ENCODE results near the gene CEL. TPM values are rescaled to one million over a fixed set of nuclear protein-coding genes. Genes with fewer than 3 reads are reported as not detected.

Gene CEL
- total RNA-seq, 1 donor from 2014 or later = not detected

GRCh38 chr9:133100506-133101355 lies 39.0 kb downstream of the CEL start:
- peaks cover 68 to 80% (median 78%) of the 10 kb centered on the region in 3 donors for H3K36me3 ChIP-seq (ENCODE audit: control insufficient read depth in 3 of 3, insufficient read depth in 3 of 3, low read length in 3 of 3)
- no peak overlapping the region for H3K27ac ChIP-seq (ENCODE audit: low read depth, low read length)
- H3K27me3 ChIP-seq (ENCODE audit: control insufficient read depth in 3 of 3, insufficient read depth in 3 of 3, low read length in 3 of 3) = no peaks in the 10 kb centered on the region
- H3K9me3 ChIP-seq (ENCODE audit: control insufficient read depth in 3 of 3, low read length in 3 of 3) = peaks cover 0 to 3% (median 0%) of the 10 kb centered on the region in 3 donors
- peaks cover 0 to 16% (median 10%) of the 10 kb centered on the region in 3 donors for H3K4me1 ChIP-seq (ENCODE audit: control insufficient read depth in 3 of 3, insufficient read depth in 3 of 3, low read length in 3 of 3)
- no peak overlapping the region for H3K4me3 ChIP-seq (ENCODE audit: low read length in 3 of 3)
- H3K9ac ChIP-seq (ENCODE audit: low read depth in 1 of 3, low read length in 3 of 3) = peak overlapping the region in 1 of 3 donors; percentile 25

DNA sequence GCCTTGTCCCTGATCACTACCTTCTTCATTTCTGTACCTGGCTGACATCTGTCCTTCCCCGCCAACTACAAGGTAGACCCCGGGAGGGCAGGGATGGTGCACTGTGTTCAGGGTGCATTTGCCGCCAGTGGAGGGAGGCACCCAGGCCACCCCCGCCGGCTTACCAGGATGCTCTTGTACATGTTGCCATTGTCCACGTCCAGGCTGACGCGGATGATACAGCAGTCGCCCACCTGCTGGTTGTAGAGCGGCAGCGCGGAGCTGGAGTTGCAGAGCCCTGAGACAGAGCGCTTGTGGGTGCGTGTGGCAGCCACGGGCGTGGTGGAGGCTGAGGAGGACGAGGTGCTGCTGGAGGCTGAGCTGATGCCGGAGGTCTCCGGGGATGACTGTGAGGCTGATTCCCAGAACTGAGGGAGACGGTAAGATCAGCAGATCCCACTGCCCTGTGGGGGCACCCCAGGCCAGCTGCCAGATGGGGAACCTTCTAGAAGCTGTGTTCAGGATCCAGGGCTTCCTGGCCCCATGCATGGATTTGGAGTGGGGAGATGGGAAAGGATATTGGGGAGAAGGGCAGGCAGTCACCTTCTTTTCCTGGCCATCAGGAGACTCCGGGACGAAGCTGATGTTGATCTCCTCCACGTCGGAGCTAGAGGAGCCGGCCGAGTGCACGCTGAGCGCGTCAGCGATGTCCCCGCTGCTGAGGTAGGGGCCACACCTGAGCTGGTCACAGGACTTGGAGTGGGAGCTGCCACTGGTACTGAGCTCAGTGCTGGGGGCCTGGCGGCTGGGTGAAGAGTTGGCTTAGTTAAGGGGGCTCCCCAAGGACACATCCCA lies 39.8 kb downstream of the CEL start:
- Histone ChIP-seq H3K27ac (ENCODE audit: low read depth, low read length) (no peak overlapping the region), H3K36me3 (ENCODE audit: control insufficient read depth in 3 of 3, insufficient read depth in 3 of 3, low read length in 3 of 3) (peaks cover 75 to 86% (median 83%) of the 10 kb centered on the region in 3 donors), H3K9me3 (ENCODE audit: control insufficient read depth in 3 of 3, low read length in 3 of 3) (no peaks in the 10 kb centered on the region), H3K27me3 (ENCODE audit: control insufficient read depth in 3 of 3, insufficient read depth in 3 of 3, low read length in 3 of 3) (no peaks in the 10 kb centered on the region), H3K4me1 (ENCODE audit: control insufficient read depth in 3 of 3, insufficient read depth in 3 of 3, low read length in 3 of 3) (peaks cover 0 to 16% (median 10%) of the 10 kb centered on the region in 3 donors), H3K9ac (ENCODE audit: low read depth in 1 of 3, low read length in 3 of 3) (no peak overlapping the region), H3K4me3 (ENCODE audit: low read length in 3 of 3) (no peak overlapping the region)

DNA sequence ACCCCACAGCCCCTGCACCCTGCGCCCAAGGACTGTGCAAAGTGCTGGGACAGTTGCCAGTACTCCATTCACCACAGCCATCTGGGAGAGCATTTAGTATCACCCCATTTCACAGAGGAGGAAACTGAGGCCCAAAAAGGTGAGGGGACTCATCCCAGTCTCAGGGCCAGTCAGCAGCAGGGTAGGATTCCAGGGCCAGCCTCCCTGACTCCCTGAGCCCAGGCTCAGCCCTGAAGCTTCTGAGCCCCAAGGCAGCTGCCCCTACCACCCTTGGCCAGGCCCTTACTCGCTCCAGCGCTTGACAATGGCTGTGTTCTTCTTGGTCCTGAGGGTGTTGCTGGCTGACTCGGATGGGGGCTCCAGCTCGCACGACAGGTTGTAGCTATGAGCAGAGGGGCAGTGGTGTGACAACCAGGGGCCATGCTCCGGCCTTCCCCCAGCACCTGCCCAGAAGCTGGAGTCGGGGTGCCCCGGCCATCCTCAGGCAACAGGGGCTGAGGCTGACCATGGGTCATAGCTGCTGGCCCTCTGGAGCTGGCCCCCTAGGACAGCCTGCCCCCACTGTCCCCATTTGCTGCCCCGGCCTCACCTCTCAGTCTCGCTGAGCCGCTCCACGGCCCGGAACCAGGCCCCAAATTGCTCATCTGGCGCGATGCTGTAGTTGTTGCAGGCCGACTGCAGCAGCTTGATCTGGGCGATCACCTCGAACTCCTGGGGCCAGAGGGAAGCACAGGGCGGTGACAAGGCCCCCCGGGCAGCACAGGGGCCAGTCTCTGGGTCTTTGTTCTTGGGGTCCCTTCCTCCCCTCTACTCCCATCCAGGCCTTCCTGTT lies 40.6 kb downstream of the CEL start:
- H3K9ac ChIP-seq (ENCODE audit: low read depth in 1 of 3, low read length in 3 of 3) = no peak overlapping the region
- H3K4me3 ChIP-seq (ENCODE audit: low read length in 3 of 3) = no peak overlapping the region
- peaks cover 83 to 88% (median 84%) of the 10 kb centered on the region in 3 donors for H3K36me3 ChIP-seq (ENCODE audit: control insufficient read depth in 3 of 3, insufficient read depth in 3 of 3, low read length in 3 of 3)
- H3K4me1 ChIP-seq (ENCODE audit: control insufficient read depth in 3 of 3, insufficient read depth in 3 of 3, low read length in 3 of 3) = peaks cover 0 to 16% (median 10%) of the 10 kb centered on the region in 3 donors
- H3K9me3 ChIP-seq (ENCODE audit: control insufficient read depth in 3 of 3, low read length in 3 of 3) = no peaks in the 10 kb centered on the region
- H3K27me3 ChIP-seq (ENCODE audit: control insufficient read depth in 3 of 3, insufficient read depth in 3 of 3, low read length in 3 of 3) = no peaks in the 10 kb centered on the region
- H3K27ac ChIP-seq (ENCODE audit: low read depth, low read length) = no peak overlapping the region

DNA sequence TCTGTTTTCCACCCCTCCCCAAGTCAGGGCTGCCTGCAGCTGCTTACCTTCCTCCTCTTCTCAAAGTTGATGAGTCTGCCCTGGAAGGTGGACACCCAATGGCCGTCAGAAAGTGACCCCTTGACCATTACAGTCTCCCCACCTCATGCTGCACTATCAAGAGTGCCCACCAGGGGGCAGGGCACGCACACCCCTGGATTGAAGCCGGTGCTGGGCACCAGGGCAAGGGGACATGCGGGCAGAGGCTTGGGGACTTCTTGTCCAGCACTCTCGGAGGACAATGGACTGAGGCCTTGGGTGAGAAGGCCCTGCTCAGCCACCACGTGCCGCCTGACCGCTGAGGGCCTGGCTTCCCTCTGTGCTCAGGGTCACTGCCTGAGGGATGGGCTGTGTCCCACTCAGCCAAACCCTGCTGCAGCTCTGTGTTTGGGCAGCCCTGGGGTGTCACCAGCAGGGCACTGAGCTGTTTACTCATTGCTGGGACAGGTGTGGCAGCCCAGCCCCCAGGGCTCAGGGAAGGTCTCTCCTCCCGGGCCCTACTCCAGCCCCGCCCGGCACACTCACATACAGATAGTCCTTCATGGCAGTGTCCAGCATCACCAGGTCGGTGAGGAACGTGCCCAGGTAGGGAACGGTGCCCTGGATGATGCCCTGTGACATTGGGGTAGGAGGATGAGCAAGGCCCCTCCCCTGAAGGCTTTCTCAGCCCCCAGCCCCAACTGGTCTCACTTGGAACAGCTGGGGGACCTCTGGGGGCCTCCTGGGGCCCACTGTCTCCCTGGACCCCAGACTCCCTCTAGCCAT lies 41.6 kb downstream of the CEL start:
- Histone ChIP-seq H3K36me3 (ENCODE audit: control insufficient read depth in 3 of 3, insufficient read depth in 3 of 3, low read length in 3 of 3) (peaks cover 84 to 89% (median 86%) of the 10 kb centered on the region in 3 donors), H3K4me1 (ENCODE audit: control insufficient read depth in 3 of 3, insufficient read depth in 3 of 3, low read length in 3 of 3) (peaks cover 0 to 16% (median 10%) of the 10 kb centered on the region in 3 donors), H3K9ac (ENCODE audit: low read depth in 1 of 3, low read length in 3 of 3) (peak overlapping the region in 1 of 3 donors; percentile 40), H3K4me3 (ENCODE audit: low read length in 3 of 3) (no peak overlapping the region), H3K27me3 (ENCODE audit: control insufficient read depth in 3 of 3, insufficient read depth in 3 of 3, low read length in 3 of 3) (no peaks in the 10 kb centered on the region), H3K27ac (ENCODE audit: low read depth, low read length) (no peak overlapping the region), H3K9me3 (ENCODE audit: control insufficient read depth in 3 of 3, low read length in 3 of 3) (no peaks in the 10 kb centered on the region)

DNA sequence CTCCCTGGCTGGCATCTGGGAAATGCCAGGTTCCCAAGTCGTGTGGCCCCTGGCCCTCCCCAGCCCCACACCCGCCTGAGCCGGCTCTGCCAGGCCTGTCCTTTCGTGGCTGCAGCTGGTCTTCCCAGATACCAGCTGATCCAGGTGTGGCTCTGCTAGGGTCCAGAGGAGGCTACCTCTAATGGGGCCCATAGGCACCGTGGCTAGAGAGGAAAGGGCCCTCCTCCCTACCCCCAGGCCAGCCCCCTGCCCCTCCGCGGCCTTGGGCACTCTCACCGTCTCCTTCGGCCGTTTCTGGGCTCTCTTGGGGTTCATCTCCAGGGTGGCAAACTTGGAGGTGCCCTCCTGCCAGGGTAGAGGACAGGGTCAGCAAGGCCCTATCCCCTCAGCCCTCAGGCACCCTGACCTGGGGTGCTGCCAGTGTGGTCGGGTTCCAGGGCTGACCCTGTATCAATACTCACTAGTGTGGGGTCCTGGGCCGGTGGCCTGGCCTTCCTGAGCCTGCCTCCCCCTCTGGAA lies 42.3 kb downstream of the CEL start:
- Histone ChIP-seq H3K9me3 (ENCODE audit: control insufficient read depth in 3 of 3, low read length in 3 of 3) (no peaks in the 10 kb centered on the region), H3K4me3 (ENCODE audit: low read length in 3 of 3) (no peak overlapping the region), H3K4me1 (ENCODE audit: control insufficient read depth in 3 of 3, insufficient read depth in 3 of 3, low read length in 3 of 3) (peaks cover 0 to 16% (median 10%) of the 10 kb centered on the region in 3 donors), H3K9ac (ENCODE audit: low read depth in 1 of 3, low read length in 3 of 3) (no peak overlapping the region), H3K27me3 (ENCODE audit: control insufficient read depth in 3 of 3, insufficient read depth in 3 of 3, low read length in 3 of 3) (no peaks in the 10 kb centered on the region), H3K27ac (ENCODE audit: low read depth, low read length) (no peak overlapping the region), H3K36me3 (ENCODE audit: control insufficient read depth in 3 of 3, insufficient read depth in 3 of 3, low read length in 3 of 3) (peaks cover 85 to 89% (median 86%) of the 10 kb centered on the region in 3 donors)

GRCh38 chr9:133104718-133105460 lies 43.1 kb downstream of the CEL start:
- peaks cover 0 to 9% (median 5%) of the 10 kb centered on the region in 3 donors for H3K4me1 ChIP-seq (ENCODE audit: control insufficient read depth in 3 of 3, insufficient read depth in 3 of 3, low read length in 3 of 3)
- no peaks in the 10 kb centered on the region for H3K27me3 ChIP-seq (ENCODE audit: control insufficient read depth in 3 of 3, insufficient read depth in 3 of 3, low read length in 3 of 3)
- H3K36me3 ChIP-seq (ENCODE audit: control insufficient read depth in 3 of 3, insufficient read depth in 3 of 3, low read length in 3 of 3) = peaks cover 83 to 88% (median 85%) of the 10 kb centered on the region in 3 donors
- H3K27ac ChIP-seq (ENCODE audit: low read depth, low read length) = no peak overlapping the region
- no peak overlapping the region for H3K4me3 ChIP-seq (ENCODE audit: low read length in 3 of 3)
- no peaks in the 10 kb centered on the region for H3K9me3 ChIP-seq (ENCODE audit: control insufficient read depth in 3 of 3, low read length in 3 of 3)
- H3K9ac ChIP-seq (ENCODE audit: low read depth in 1 of 3, low read length in 3 of 3) = no peak overlapping the region

- no peaks in the 10 kb centered on the region for H3K27me3 ChIP-seq (ENCODE audit: control insufficient read depth in 3 of 3, insufficient read depth in 3 of 3, low read length in 3 of 3)
- no peak overlapping the region for H3K27ac ChIP-seq (ENCODE audit: low read depth, low read length)
- no peak overlapping the region for H3K9ac ChIP-seq (ENCODE audit: low read depth in 1 of 3, low read length in 3 of 3)
- no peak overlapping the region for H3K4me3 ChIP-seq (ENCODE audit: low read length in 3 of 3)
- peaks cover 0 to 4% (median 4%) of the 10 kb centered on the region in 3 donors for H3K4me1 ChIP-seq (ENCODE audit: control insufficient read depth in 3 of 3, insufficient read depth in 3 of 3, low read length in 3 of 3)
- H3K36me3 ChIP-seq (ENCODE audit: control insufficient read depth in 3 of 3, insufficient read depth in 3 of 3, low read length in 3 of 3) = peaks cover 83 to 88% (median 86%) of the 10 kb centered on the region in 3 donors
- no peaks in the 10 kb centered on the region for H3K9me3 ChIP-seq (ENCODE audit: control insufficient read depth in 3 of 3, low read length in 3 of 3)
These were observed 43.6 kb downstream of the CEL start for GRCh38 chr9:133105461-133105770.

GRCh38 chr9:133106511-133107244 lies 44.9 kb downstream of the CEL start:
- Histone ChIP-seq H3K9ac (ENCODE audit: low read depth in 1 of 3, low read length in 3 of 3) (no peak overlapping the region), H3K27ac (ENCODE audit: low read depth, low read length) (no peak overlapping the region), H3K36me3 (ENCODE audit: control insufficient read depth in 3 of 3, insufficient read depth in 3 of 3, low read length in 3 of 3) (peaks cover 77 to 78% (median 77%) of the 10 kb centered on the region in 3 donors), H3K9me3 (ENCODE audit: control insufficient read depth in 3 of 3, low read length in 3 of 3) (no peaks in the 10 kb centered on the region), H3K4me3 (ENCODE audit: low read length in 3 of 3) (no peak overlapping the region), H3K4me1 (ENCODE audit: control insufficient read depth in 3 of 3, insufficient read depth in 3 of 3, low read length in 3 of 3) (peaks cover 0 to 4% (median 4%) of the 10 kb centered on the region in 3 donors), H3K27me3 (ENCODE audit: control insufficient read depth in 3 of 3, insufficient read depth in 3 of 3, low read length in 3 of 3) (no peaks in the 10 kb centered on the region)

Measured in skeletal muscle tissue (tissue), 4 donors.